Trophoblast cell (in vitro differentiated cells and primary cell): ENCODE results near the gene DNAH7.

Experiments
- DNase-seq, 2 donors: peaks; one replicate each; pipeline ENCODE4 v3.0.0-alpha.2; 2016
- H2AFZ ChIP-seq: 2 replicates; pipeline ENCODE4 v1.6.1; 2013; ENCODE audit warnings: low read length, moderate library complexity, mild to moderate bottlenecking; ENCODE audit not compliant: insufficient read depth, poor library complexity
- H2AK5ac ChIP-seq: 2 replicates; pipeline ENCODE4 v1.6.1; 2013; ENCODE audit warnings: mild to moderate bottlenecking, low read length
- H2BK120ac ChIP-seq: 2 replicates; pipeline ENCODE4 v1.6.1; 2013; ENCODE audit warnings: low read length, mild to moderate bottlenecking, moderate library complexity; ENCODE audit not compliant: insufficient read depth, poor library complexity
- H2BK12ac ChIP-seq: 2 replicates; pipeline ENCODE4 v1.6.1; 2013; ENCODE audit warnings: mild to moderate bottlenecking, low read length, moderate library complexity
- H2BK5ac ChIP-seq: 2 replicates; pipeline ENCODE4 v1.6.1; 2013; ENCODE audit warnings: low read length, low read depth, moderate library complexity, mild to moderate bottlenecking; ENCODE audit not compliant: poor library complexity
- H3K14ac ChIP-seq: 2 replicates; pipeline ENCODE4 v1.6.1; 2013; ENCODE audit warnings: mild to moderate bottlenecking, low read length
- H3K18ac ChIP-seq: 2 replicates; pipeline ENCODE4 v1.6.1; 2013; ENCODE audit warnings: mild to moderate bottlenecking, low read length
- H3K23ac ChIP-seq: 2 replicates; pipeline ENCODE4 v1.6.1; 2013; ENCODE audit warnings: low read length
- H3K27ac ChIP-seq: 2 replicates; pipeline ENCODE4 v1.5.1; 2013; ENCODE audit warnings: low read depth, mild to moderate bottlenecking, inconsistent platforms, low read length, moderate library complexity
- H3K27me3 ChIP-seq: 2 replicates; pipeline ENCODE4 v1.6.1; 2013; ENCODE audit warnings: inconsistent platforms, mild to moderate bottlenecking, low read length, moderate library complexity; ENCODE audit not compliant: insufficient read depth
- H3K36me3 ChIP-seq, 2 experiments: 1 replicate in 1 of 2; 2 replicates in 1 of 2; pipeline ENCODE4 v1.6.1; 2013; ENCODE audit warnings: low read length in 2 of 2, mild to moderate bottlenecking in 2 of 2, moderate library complexity in 1 of 2; ENCODE audit not compliant: insufficient read depth in 2 of 2, control insufficient read depth in 1 of 2
- H3K4ac ChIP-seq: 2 replicates; pipeline ENCODE4 v1.6.1; 2013; ENCODE audit warnings: low read depth, mild to moderate bottlenecking, low read length, moderate library complexity
- H3K4me1 ChIP-seq, 2 experiments: 1 replicate in 1 of 2; 2 replicates in 1 of 2; pipeline ENCODE4 v1.6.1; 2013; ENCODE audit warnings: low read length in 2 of 2, mild to moderate bottlenecking in 2 of 2, moderate library complexity in 1 of 2; ENCODE audit not compliant: insufficient read depth in 2 of 2, control insufficient read depth in 1 of 2
- H3K4me2 ChIP-seq: 2 replicates; pipeline ENCODE4 v1.6.1; 2013; ENCODE audit warnings: inconsistent platforms, mild to moderate bottlenecking, low read length, moderate library complexity
- H3K4me3 ChIP-seq: 2 replicates; pipeline ENCODE4 v1.5.1; 2013; ENCODE audit warnings: mild to moderate bottlenecking, low read depth, low read length, inconsistent platforms
- H3K79me1 ChIP-seq: one replicate; pipeline ENCODE4 v1.6.1; 2013; ENCODE audit warnings: low read length
- H3K79me2 ChIP-seq: 2 replicates; pipeline ENCODE4 v1.6.1; 2013; ENCODE audit warnings: low read length, mild to moderate bottlenecking; ENCODE audit not compliant: control insufficient read depth, insufficient read depth, poor library complexity
- H3K9ac ChIP-seq: 2 replicates; pipeline ENCODE4 v1.6.1; 2013; ENCODE audit warnings: mild to moderate bottlenecking, low read length
- H3K9me3 ChIP-seq: 2 replicates; pipeline ENCODE4 v1.6.1; 2013; ENCODE audit warnings: low read depth, mild to moderate bottlenecking, control low read depth, inconsistent platforms, low read length; ENCODE audit not compliant: insufficient read depth
- H4K12ac ChIP-seq: 2 replicates; pipeline ENCODE4 v1.6.1; 2013; ENCODE audit warnings: low read depth, mild to moderate bottlenecking, low read length, moderate library complexity
- H4K8ac ChIP-seq: 2 replicates; pipeline ENCODE4 v1.6.1; 2013; ENCODE audit warnings: low read depth, mild to moderate bottlenecking, low read length, moderate library complexity
- H4K91ac ChIP-seq: one replicate; pipeline ENCODE4 v1.6.1; 2013; ENCODE audit warnings: low read depth, mild to moderate bottlenecking, low read length, moderate library complexity
- WGBS: extraction: QIAGEN DNeasy Blood & Tissue Kit; methylation state at CpG from one replicate; pipeline ENCODE4 v1.1.7; 2013; ENCODE audit warnings: missing lambda C conversion rate; ENCODE audit not compliant: insufficient read length, insufficient coverage; ENCODE audit errors: extremely low coverage; 5-methylcytosine and 5-hydroxymethylcytosine counted together

DNAH7 gene

GRCh38 chr2:195758846-195759245 is 309.8 kb downstream of the DNAH7 start:
- no peak overlapping the region for H4K8ac ChIP-seq
- DNase-seq, result no peak
- no peak overlapping the region for H4K12ac ChIP-seq
- H3K36me3 ChIP-seq, result no peaks in the 10 kb centered on the region
- no peak overlapping the region for H3K14ac ChIP-seq
- H3K4ac ChIP-seq, result no peak overlapping the region
- no peaks in the 10 kb centered on the region for H3K4me1 ChIP-seq
- no peak overlapping the region for H4K91ac ChIP-seq
- WGBS, result no CpG with 5 or more reads among the region's 3 CpGs
- H2AFZ ChIP-seq, result no peak overlapping the region
- no peak overlapping the region for H3K23ac ChIP-seq
- H3K27ac ChIP-seq, result no peak overlapping the region
- H3K4me3 ChIP-seq, result no peak overlapping the region
- H2BK120ac ChIP-seq, result no peak overlapping the region
- no peak overlapping the region for H2BK12ac ChIP-seq
- no peaks in the 10 kb centered on the region for H3K27me3 ChIP-seq
- H3K18ac ChIP-seq, result no peak overlapping the region
- H3K9ac ChIP-seq, result no peak overlapping the region
- no peak overlapping the region for H3K4me2 ChIP-seq
- no peaks in the 10 kb centered on the region for H3K79me2 ChIP-seq
- peaks cover 2% of the 10 kb centered on the region for H3K9me3 ChIP-seq
- no peak overlapping the region for H2AK5ac ChIP-seq
- H3K79me1 ChIP-seq, result no peaks in the 10 kb centered on the region
- H2BK5ac ChIP-seq, result no peak overlapping the region

DNA sequence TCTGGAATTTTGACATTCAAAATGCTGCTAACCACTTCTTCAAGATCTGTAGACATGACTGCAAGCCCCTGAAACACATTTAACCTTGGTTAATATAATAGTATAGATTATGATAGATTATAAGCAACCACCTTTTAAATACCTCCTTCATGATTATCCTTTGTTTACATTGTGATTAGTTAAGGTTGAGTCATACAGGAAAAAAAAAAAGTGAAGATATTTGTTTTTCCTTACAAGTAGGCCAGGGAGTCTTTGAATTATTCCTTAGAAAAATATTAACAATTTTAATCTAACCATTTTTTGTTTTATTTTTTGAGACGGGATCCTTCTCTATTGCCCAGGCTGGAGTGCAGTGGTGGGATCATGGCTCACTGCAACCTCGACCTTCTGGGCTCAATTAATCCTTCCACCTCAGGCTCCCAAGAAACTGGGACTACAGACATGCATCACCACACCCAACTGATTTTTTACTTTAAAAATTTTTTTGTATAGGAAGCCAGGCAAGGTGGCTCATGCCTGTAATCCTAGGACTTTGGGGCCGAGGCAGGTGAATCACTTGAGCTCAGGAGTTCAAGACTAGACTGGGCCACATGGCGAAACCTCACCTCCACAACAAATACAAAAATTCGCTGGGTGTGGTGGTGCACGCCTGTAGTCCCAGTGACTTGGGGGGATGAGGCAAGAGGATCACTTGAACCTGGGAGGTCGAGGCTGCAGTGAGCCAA is 312.3 kb downstream of the DNAH7 start:
- Histone ChIP-seq H3K18ac (no peak overlapping the region), H2BK120ac (no peak overlapping the region), H3K4me3 (no peak overlapping the region), H3K9me3 (peaks cover 2% of the 10 kb centered on the region), H3K36me3 (no peaks in the 10 kb centered on the region), H2AFZ (no peak overlapping the region), H3K79me1 (no peaks in the 10 kb centered on the region), H3K4me2 (no peak overlapping the region), H2BK5ac (no peak overlapping the region), H3K27ac (no peak overlapping the region), H3K79me2 (no peaks in the 10 kb centered on the region), H3K4me1 (no peaks in the 10 kb centered on the region), H3K27me3 (no peaks in the 10 kb centered on the region), H3K14ac (no peak overlapping the region), H2AK5ac (no peak overlapping the region), H4K91ac (no peak overlapping the region), H3K9ac (no peak overlapping the region), H2BK12ac (no peak overlapping the region), H3K23ac (no peak overlapping the region), H3K4ac (no peak overlapping the region), H4K8ac (no peak overlapping the region), H4K12ac (no peak overlapping the region)
- DNase-seq, result no peak
- WGBS, result no CpG with 5 or more reads among the region's 7 CpGs

DNA sequence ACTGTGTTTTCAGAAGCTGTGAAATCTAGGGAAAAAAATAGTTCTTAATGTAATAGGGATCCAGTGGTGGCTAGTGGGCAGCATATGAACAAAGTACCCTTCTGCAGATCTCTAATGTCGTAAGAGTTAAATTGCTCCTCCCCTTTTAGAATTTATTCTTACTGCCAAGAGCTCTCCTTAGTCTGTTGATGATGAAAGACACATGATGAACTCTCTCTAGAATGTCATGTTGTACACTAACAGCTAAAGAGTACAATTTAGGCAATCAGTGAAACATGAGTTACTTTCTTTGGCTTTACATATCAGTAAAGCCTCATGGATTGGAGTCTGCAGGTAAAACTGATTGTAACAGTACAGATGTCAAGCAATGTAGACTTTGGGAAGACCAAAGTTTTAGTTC is 327.4 kb downstream of the DNAH7 start:
- no CpG with 5 or more reads among the region's 1 CpG for WGBS
- Histone ChIP-seq H3K27me3 (no peaks in the 10 kb centered on the region), H3K23ac (no peak overlapping the region), H3K27ac (no peak overlapping the region), H2AK5ac (no peak overlapping the region), H3K79me1 (no peaks in the 10 kb centered on the region), H4K8ac (no peak overlapping the region), H2BK120ac (no peak overlapping the region), H3K9ac (no peak overlapping the region), H4K91ac (no peak overlapping the region), H2BK5ac (no peak overlapping the region), H3K4ac (no peak overlapping the region), H3K9me3 (peaks cover 4% of the 10 kb centered on the region), H4K12ac (no peak overlapping the region), H3K4me1 (no peaks in the 10 kb centered on the region), H2AFZ (no peak overlapping the region), H3K4me2 (no peak overlapping the region), H3K79me2 (no peaks in the 10 kb centered on the region), H3K36me3 (peaks cover 10 to 16% of the 10 kb centered on the region in 2 experiments), H3K18ac (no peak overlapping the region), H3K14ac (no peak overlapping the region), H2BK12ac (no peak overlapping the region), H3K4me3 (no peak overlapping the region)
- DNase-seq, result no peak

- Histone ChIP-seq H3K4me2 (no peak overlapping the region), H3K79me1 (no peaks in the 10 kb centered on the region), H3K18ac (no peak overlapping the region), H3K4ac (no peak overlapping the region), H3K4me3 (no peak overlapping the region), H3K79me2 (no peaks in the 10 kb centered on the region), H3K27me3 (no peaks in the 10 kb centered on the region), H2BK120ac (no peak overlapping the region), H3K36me3 (peaks cover 5 to 10% of the 10 kb centered on the region in 2 experiments), H4K8ac (no peak overlapping the region), H4K12ac (no peak overlapping the region), H3K9me3 (peaks cover 1% of the 10 kb centered on the region), H2AFZ (no peak overlapping the region), H2BK5ac (no peak overlapping the region), H3K14ac (no peak overlapping the region), H2AK5ac (no peak overlapping the region), H4K91ac (no peak overlapping the region), H3K23ac (no peak overlapping the region), H3K4me1 (no peaks in the 10 kb centered on the region), H2BK12ac (no peak overlapping the region), H3K27ac (no peak overlapping the region), H3K9ac (no peak overlapping the region)
- WGBS, result no CpG with 5 or more reads among the region's 5 CpGs
- no peak for DNase-seq
Measured at GRCh38 chr2:195737511-195738325, 330.9 kb downstream of the DNAH7 start.
